ENCODE measurements around the gene MERTK.

DNA sequence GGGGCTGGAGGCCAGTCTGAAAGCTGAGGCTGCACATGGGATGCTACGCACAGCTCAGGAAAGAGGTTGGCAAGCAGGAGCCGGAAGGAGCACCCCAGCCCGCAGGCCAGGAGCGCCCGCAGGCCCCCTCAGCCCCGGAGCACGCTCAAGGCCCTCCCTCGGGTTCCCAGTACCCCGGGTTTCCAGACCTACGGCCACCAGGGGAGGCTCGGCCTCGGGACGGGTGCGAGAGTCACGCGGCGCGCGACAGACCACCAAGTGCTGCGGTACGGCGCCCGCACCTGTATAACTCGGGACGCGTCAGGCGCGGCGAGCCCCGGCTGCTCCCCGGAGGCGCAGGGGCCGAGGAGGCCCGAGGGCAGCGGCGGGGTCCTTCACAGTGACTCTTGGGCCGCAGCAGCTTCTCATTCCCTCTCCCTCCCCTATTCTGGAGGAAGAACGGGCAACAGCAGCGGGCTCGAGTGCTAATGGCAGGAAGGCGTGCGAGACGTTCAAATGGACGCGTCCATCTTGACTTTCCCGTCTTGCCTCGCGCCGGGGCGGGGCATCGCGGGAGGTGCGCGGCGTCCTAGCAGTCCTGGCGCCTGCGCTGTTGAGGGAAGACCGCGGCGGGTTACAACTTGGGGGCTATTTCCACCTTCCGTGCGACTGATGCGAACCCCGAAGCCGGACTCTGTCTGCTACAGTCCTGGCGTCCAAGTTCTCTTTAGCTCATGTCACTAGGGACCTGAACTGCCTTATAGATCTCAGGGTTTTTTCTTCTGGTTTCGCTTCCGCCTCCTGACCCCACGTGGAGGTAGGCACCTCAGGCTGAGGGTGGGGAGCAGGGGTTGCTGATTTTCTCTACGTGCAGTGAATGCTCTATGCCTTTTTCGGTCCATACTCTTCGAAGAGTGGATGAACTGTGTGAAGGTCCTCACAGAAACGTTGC, 14.5 kb upstream of the MERTK start, which contains the start of gene ANAPC1:
- TF ChIP-seq EZH2phosphoT487 (IDR thresholded peaks at IDR 0.05; ENCODE audit: insufficient read depth, low read depth) (no peak), EZH2 (IDR thresholded peaks at IDR 0.05; ENCODE audit: insufficient read depth, poor library complexity, severe bottlenecking) (no peak)

All from GM23248 (cell line).